Activated naive CD4-positive, alpha-beta T cell treated with Interleukin-2 at 50 U/mL for 16 hours (primary cell): Measurements from ENCODE around the gene UPF1.
"Not testable (repeated sequence)": the region's sequence is repeated elsewhere in the genome, so short reads cannot be mapped to it uniquely, and the experiment has no call there.

Experiments used
- DNase-seq: peaks from one replicate; pipeline ENCODE4 v3.0.0-alpha.2; 2020

The UPF1 gene

GRCh38 chr19:18900700-18901481 is 69.1 kb downstream of the UPF1 start:
- no peak for DNase-seq

GRCh38 chr19:18901491-18901890 is 69.7 kb downstream of the UPF1 start:
- DNase-seq, result no peak

GRCh38 chr19:18902519-18902918 is 70.8 kb downstream of the UPF1 start:
- DNase-seq, result not testable (repeated sequence)

GRCh38 chr19:18903156-18904037 is 71.6 kb downstream of the UPF1 start:
- DNase-seq, result no peak

- DNase-seq, result no peak
Observed at GRCh38 chr19:18904334-18905057, 72.7 kb downstream of the UPF1 start.

GRCh38 chr19:18905058-18905456 is 73.3 kb downstream of the UPF1 start:
- DNase-seq, result no peak

GRCh38 chr19:18905513-18906236 is 73.9 kb downstream of the UPF1 start:
- DNase-seq, result no peak

- DNase-seq, result no peak
Observed at GRCh38 chr19:18906605-18907519, 75.1 kb downstream of the UPF1 start.

GRCh38 chr19:18908917-18909619 is 77.3 kb downstream of the UPF1 start:
- no peak for DNase-seq

GRCh38 chr19:18910010-18910409 is 78.3 kb downstream of the UPF1 start:
- DNase-seq, result no peak

- DNase-seq, result no peak
Observed at GRCh38 chr19:18910801-18911436, 79.2 kb downstream of the UPF1 start.

GRCh38 chr19:18912933-18913332 is 81.2 kb downstream of the UPF1 start:
- DNase-seq, result no peak

GRCh38 chr19:18913466-18913865 is 81.7 kb downstream of the UPF1 start:
- DNase-seq, result no peak

GRCh38 chr19:18915639-18916038 is 83.9 kb downstream of the UPF1 start:
- DNase-seq, result peak; percentile 37

- not testable (repeated sequence) for DNase-seq
Observed at GRCh38 chr19:18917593-18917992, 85.8 kb downstream of the UPF1 start.
